HL-60/S4 treated with phorbol 12-myristate 13-acetate at 8.2 ng/mL for 4 days and 3 days (cell line): ENCODE results near the gene DDX25.

Experiments
- in situ Hi-C: fragments of 300-500 bp; cut with MboI; formaldehyde crosslinking; loops from 2 replicates; pipeline ENCODE4 v1.15.0; 2022; ENCODE audit warnings: low sequenced_read_pairs

The DDX25 gene

GRCh38 chr11:125902927-125903710 is 1.2 kb upstream of the DDX25 start, which contains the start of gene PUS3:
PUS3 (minus strand) TSS chr11:125903206; CDS start chr11:125896284, 6,922 bp downstream.
- in situ Hi-C loops = loop anchor here (25.0 kb wide), 1 partner anchor 284 kb away; no protein-coding TSS in a partner anchor

- in situ Hi-C loops = loop anchor here (25.0 kb wide), 1 partner anchor 283 kb away; no protein-coding TSS in a partner anchor
These were observed 370 bp downstream of the DDX25 start for GRCh38 chr11:125904678-125905077.

GRCh38 chr11:125910226-125910849 is 6.0 kb downstream of the DDX25 start:
- in situ Hi-C loops = loop anchor here (25.0 kb wide), 1 partner anchor 277 kb away; no protein-coding TSS in a partner anchor

- in situ Hi-C loops = loop anchor here (25.0 kb wide), 1 partner anchor 273 kb away; no protein-coding TSS in a partner anchor
These were observed 10.3 kb downstream of the DDX25 start for GRCh38 chr11:125914601-125915000.

DNA sequence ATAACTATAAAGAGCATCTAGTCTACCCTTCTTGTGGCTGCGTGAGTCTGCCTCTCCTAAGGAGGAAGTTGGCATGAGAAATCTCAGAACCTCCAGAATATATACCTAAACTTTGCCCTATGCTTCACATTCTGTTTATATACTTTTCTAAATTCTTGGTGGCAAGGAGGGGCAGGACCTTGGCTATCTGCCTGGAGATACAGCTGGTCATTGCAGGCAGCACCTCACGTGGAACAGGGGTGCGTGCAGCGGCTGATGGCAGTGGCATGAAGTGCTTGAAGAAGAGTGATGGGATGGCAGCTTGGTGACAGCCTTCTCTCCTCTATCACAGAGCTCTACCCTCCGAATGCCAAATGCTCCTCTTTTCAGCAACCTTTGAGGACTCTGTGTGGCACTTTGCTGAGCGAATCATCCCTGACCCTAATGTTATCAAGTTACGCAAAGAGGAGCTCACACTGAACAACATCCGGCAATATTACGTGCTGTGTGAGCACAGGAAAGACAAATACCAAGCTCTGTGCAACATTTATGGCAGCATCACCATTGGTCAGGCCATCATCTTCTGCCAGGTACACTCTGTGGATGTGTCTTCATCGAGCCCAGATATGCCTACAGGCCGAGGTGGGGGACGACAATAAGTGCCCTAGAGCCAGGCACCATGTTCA is 12.5 kb downstream of the DDX25 start:
- in situ Hi-C loops = loop anchor here (25.0 kb wide), 1 partner anchor 270 kb away; no protein-coding TSS in a partner anchor

DNA sequence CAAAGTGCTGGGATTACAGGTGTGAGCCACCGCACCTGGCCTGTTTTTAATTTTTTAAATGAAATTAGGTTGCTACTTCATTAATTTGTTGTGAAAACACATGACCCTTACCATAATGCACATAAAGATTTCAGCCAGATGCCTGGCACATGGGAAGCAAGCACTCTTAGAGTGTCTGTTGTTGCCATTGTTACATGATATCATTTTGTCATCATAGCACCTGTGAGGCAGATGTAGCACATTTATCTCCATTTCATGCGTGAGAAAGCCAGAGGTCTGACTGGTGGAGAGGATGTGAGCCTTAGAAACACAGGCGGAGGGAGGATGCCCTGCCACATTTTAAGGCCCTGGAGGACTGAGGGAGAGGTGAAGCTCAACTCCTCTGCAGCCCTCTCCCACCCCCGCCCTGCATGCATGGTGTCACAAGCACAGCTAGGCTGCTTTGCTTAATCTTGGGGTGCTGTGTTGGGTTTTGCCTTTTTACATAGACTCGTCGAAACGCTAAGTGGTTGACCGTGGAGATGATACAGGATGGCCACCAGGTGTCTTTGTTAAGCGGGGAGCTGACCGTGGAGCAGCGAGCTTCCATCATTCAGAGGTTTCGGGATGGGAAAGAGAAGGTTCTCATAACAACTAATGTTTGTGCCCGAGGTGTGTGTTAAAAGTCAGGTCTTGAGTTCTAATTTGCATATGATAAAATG is 14.0 kb downstream of the DDX25 start:
- in situ Hi-C loops = loop anchor here (25.0 kb wide), 1 partner anchor 269 kb away; no protein-coding TSS in a partner anchor

GRCh38 chr11:125921042-125921441 is 16.7 kb downstream of the DDX25 start:
- in situ Hi-C loops = loop anchor here (25.0 kb wide), 1 partner anchor 266 kb away; no protein-coding TSS in a partner anchor

GRCh38 chr11:125922156-125922555 is 17.8 kb downstream of the DDX25 start:
- in situ Hi-C loops = loop anchor here (25.0 kb wide), 1 partner anchor 265 kb away; no protein-coding TSS in a partner anchor

GRCh38 chr11:125923012-125923579 is 18.8 kb downstream of the DDX25 start:
- in situ Hi-C loops = loop anchor here (25.0 kb wide), 1 partner anchor 264 kb away; no protein-coding TSS in a partner anchor

DNA sequence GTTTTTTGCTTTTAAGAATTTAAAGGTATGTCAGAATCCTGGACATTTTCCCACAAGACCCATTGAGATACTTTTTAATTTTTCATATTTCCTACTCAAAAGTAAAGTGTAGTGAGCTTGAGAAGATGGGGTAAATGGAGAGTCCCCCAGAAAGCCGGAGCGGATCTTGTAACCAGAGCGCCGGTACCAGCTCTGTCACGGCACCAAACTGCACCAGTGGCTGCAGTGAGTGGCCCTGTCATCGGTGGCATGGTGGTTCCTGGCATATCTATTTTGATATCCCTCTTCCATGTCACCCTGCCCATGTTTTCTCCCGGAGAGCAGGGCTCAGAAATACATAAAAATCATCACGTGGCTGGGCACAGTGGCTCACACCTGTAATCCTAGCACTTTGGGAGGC is 19.3 kb downstream of the DDX25 start:
- in situ Hi-C loops = loop anchor here (25.0 kb wide), 1 partner anchor 264 kb away; no protein-coding TSS in a partner anchor

DNA sequence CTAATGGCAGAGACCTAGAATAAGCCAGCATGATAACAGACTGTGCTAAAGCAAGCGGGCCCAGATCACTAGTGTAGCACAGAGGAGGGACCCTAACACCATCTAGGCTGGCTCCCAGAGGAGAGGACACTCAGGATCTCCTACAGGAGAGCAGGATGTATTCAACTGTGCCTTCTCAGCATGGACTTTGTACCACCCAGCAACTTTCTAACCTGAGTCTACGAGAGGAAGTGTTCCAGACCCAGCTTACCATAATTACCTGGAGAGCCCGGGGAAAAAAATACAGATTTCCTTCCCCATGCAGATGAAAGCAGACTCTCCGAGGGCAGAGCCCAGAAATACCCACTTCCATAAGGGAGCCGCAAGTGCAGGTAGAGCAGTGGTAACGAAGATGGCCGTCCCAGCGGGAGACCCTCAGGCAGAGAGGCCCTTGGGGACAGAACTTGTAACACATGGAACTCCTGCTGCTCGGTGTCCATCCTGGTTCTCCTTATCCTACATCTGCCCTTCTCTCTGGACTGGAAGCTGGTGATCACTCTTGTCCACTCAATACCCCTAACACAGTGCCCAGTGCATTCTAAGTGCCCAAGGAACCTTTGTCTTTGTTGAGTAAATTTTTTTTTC is 20.2 kb downstream of the DDX25 start:
- in situ Hi-C loops = loop anchor here (25.0 kb wide), 1 partner anchor 263 kb away; no protein-coding TSS in a partner anchor

DNA sequence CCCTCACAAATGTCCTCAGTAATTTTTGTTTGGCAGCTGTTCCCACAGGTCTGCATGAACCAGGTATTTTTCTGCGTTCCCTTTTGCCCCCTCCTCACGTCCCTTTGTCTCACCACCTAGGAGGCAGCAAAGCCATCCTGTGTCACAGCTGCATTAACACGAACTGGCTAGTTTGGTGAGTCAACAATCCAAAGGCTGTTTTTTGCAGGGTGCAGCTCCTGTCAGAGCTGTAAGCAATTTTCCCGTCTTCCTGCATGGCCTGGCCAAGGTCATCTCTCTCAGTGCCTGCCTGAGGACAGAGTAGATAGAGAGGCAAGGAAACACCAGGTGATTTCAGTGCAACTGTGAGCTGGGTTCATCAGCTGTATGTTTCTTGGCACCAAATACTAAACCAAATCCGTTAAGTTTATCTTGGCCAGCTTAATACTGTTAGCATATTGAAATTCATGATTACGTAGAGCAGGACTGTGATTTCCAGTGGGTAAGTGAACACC is 21.0 kb downstream of the DDX25 start:
- in situ Hi-C loops = no loop called here

- in situ Hi-C loops = no loop called here
These were observed 21.5 kb downstream of the DDX25 start for GRCh38 chr11:125925804-125926203.

DNA sequence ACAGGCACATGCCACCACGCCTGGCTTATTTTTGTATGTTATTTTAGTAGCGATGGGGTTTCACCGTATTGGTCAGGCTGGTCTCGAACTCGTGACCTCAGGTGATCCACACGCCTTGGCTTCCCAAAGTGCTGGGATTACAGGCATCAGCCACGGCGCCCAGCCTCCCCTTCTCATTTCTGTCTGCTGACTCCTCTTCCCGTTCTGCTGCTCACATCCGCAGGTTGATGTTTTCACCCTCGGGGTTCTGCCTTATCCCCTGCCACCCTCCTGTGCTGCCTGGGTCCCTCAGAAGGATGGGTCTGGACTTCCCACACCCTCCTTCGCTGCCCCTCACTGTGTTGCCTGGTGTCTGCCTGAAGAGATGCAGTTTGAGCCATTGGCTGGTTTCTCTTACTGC is 22.4 kb downstream of the DDX25 start:
- in situ Hi-C loops = no loop called here

DNA sequence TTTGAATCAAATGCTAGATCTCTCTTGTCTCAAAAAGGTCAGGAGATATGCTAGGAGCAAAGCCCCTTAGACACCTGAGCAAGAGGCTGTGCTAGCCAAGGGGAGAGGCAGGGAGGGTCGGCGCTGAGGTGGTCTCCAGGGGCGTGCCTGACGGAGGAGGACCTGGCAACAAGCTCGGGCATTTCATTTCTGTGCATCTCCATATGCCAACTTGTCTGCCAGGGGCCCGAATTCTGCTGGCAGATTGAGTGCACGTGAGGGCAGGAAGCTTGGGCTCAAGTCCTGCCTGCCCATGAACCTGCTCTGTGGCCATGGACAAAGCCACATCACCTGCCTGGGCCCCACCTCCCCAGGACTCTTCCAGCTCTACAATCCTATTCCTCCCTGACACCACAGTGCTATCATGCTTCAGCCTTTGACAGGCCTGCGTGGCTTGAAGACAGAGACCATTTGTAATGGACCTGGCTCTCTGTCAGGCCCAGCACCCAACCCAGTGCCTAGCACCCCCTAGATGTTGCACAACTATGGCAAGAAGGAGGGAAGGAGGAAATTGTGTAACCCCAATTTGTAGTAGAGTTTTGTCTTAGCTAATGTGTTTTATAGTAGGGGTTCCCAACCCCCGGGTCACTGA is 25.3 kb downstream of the DDX25 start:
- in situ Hi-C loops = no loop called here

DNA sequence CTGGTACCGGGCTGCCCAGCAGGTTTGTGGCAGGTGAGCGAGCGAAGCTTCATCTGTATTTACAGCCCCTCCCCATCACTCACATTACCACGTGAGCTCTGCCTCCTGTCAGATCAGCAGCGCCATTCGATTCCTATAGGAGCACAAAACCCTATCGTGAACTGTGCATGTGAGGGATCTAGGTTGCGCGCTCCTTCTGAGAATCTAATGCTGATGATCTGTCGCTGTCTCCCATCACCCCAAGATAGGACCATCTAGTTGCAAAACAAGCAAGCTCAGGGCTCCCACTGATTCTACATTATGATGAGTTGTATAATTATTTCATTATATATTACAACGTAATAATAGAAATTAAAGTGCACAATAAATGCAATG is 25.8 kb downstream of the DDX25 start:
- in situ Hi-C loops = no loop called here

- in situ Hi-C loops = no loop called here
These were observed 26.8 kb downstream of the DDX25 start for GRCh38 chr11:125931116-125931515.

- in situ Hi-C loops = no loop called here
These were observed 27.4 kb downstream of the DDX25 start for GRCh38 chr11:125931668-125932067.

DNA sequence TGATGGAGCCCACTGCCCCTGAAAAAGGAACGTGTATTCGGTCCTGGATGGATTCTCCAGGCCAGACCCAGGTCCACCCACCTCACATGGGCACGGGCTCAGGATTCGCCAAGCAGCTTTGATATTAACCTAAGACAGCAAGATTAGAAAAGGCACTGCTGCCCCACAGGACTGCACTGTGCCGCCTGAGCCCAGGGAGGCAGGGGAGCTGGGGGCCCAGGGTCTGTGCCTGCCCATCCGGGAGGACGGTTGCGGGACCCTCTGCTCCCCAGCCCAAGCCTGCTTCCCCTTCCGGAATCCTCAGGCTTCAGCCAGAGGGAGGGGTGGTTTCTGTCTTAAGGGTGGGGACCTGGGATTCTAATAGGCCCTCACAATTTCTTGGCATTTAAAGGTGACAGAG is 28.0 kb downstream of the DDX25 start:
- in situ Hi-C loops = no loop called here
